ENCODE data around the gene NEGR1.

DNA sequence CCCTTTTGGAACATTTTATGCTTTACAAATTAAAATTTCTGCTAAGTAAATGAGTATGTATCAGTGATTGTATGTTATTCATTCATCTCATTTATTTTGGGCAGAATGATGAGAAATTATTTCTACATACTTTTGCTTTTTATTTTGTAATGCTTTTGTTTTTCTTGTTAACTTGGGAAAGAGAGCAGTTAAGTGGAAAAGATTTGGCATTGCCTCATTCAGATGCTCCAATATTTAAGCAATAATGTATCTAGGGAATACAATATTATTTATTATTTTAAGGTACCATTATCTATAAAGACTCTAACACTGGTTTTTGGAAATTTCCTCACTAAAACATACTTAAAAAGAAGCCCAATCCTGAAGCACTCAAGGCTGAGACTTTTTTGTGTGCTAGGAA, 431.8 kb downstream of the NEGR1 start:
- TF ChIP-seq, protein P1, sequence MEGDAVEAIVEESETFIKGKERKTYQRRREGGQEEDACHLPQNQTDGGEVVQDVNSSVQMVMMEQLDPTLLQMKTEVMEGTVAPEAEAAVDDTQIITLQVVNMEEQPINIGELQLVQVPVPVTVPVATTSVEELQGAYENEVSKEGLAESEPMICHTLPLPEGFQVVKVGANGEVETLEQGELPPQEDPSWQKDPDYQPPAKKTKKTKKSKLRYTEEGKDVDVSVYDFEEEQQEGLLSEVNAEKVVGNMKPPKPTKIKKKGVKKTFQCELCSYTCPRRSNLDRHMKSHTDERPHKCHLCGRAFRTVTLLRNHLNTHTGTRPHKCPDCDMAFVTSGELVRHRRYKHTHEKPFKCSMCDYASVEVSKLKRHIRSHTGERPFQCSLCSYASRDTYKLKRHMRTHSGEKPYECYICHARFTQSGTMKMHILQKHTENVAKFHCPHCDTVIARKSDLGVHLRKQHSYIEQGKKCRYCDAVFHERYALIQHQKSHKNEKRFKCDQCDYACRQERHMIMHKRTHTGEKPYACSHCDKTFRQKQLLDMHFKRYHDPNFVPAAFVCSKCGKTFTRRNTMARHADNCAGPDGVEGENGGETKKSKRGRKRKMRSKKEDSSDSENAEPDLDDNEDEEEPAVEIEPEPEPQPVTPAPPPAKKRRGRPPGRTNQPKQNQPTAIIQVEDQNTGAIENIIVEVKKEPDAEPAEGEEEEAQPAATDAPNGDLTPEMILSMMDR (conservative IDR thresholded peaks at IDR 0.05; ENCODE audit: low read length): no peak
- no peak for TF ChIP-seq EZH2phosphoT487 (IDR thresholded peaks at IDR 0.05; ENCODE audit: borderline replicate concordance, low read depth, low read length)

All from OCI-LY7 (cell line).